Neuronal stem cell (in vitro differentiated cells): Measurements from ENCODE around the gene NLRP3.

Source experiments
- DNase-seq: peaks from one replicate; pipeline ENCODE4 v3.0.0-alpha.2; 2013; ENCODE audit warnings: low spot score
- H2AFZ ChIP-seq: one replicate; pipeline ENCODE4 v1.6.1; 2013; ENCODE audit warnings: mild to moderate bottlenecking, low read length, inconsistent platforms
- H2AK5ac ChIP-seq: 2 replicates; pipeline ENCODE4 v1.6.1; 2013; ENCODE audit warnings: low read depth, mild to moderate bottlenecking, inconsistent platforms, low read length, moderate library complexity, mixed read lengths
- H2BK120ac ChIP-seq: 2 replicates; pipeline ENCODE4 v1.6.1; 2013; ENCODE audit warnings: low read depth, mild to moderate bottlenecking, inconsistent platforms, low read length, moderate library complexity, mixed read lengths
- H2BK12ac ChIP-seq: one replicate; pipeline ENCODE4 v1.6.1; 2013; ENCODE audit warnings: low read length, inconsistent platforms
- H2BK15ac ChIP-seq: 2 replicates; pipeline ENCODE4 v1.6.1; 2013; ENCODE audit warnings: mild to moderate bottlenecking, low read length, inconsistent platforms, mixed read lengths
- H2BK5ac ChIP-seq: one replicate; pipeline ENCODE4 v1.6.1; 2013; ENCODE audit warnings: inconsistent platforms, mild to moderate bottlenecking, low read length, moderate library complexity
- H3K14ac ChIP-seq: one replicate; pipeline ENCODE4 v1.6.1; 2013; ENCODE audit warnings: low read length, inconsistent platforms
- H3K18ac ChIP-seq: 2 replicates; pipeline ENCODE4 v1.6.1; 2013; ENCODE audit warnings: low read length, inconsistent platforms
- H3K23ac ChIP-seq: 2 replicates; pipeline ENCODE4 v1.6.1; 2013; ENCODE audit warnings: low read depth, mild to moderate bottlenecking, mixed read lengths, low read length, inconsistent platforms; ENCODE audit not compliant: poor library complexity
- H3K27ac ChIP-seq: replicated peaks from 3 replicates; pipeline ENCODE4 v1.5.1; 2013; ENCODE audit warnings: low read length, inconsistent platforms
- H3K27me3 ChIP-seq, 3 experiments: 2 replicates each; pipeline ENCODE4 v1.6.1; 2013; ENCODE audit warnings: low read length in 3 of 3, mild to moderate bottlenecking in 2 of 3, inconsistent platforms in 1 of 3, low read depth in 1 of 3, mixed read lengths in 1 of 3, moderate library complexity in 1 of 3; ENCODE audit not compliant: control insufficient read depth in 3 of 3, insufficient read depth in 3 of 3
- H3K36me3 ChIP-seq, 2 donors: replicated peaks in 1 of 2; 2 replicates each; pipeline ENCODE4 v1.6.1; 2013; ENCODE audit warnings: low read length in 2 of 2; ENCODE audit not compliant: control insufficient read depth in 2 of 2, insufficient read depth in 2 of 2
- H3K4ac ChIP-seq: 2 replicates; pipeline ENCODE4 v1.6.1; 2013; ENCODE audit warnings: inconsistent platforms, mild to moderate bottlenecking, low read length, moderate library complexity
- H3K4me1 ChIP-seq, 2 donors: 1 replicate in 1 of 2; 2 replicates in 1 of 2; pipeline ENCODE4 v1.6.1; 2013; ENCODE audit warnings: low read length in 2 of 2, low read depth in 1 of 2; ENCODE audit not compliant: control insufficient read depth in 2 of 2, insufficient read depth in 1 of 2
- H3K4me2 ChIP-seq: one replicate; pipeline ENCODE4 v1.6.1; 2013; ENCODE audit warnings: mild to moderate bottlenecking, low read length, inconsistent platforms; ENCODE audit not compliant: insufficient read depth, poor library complexity, severe bottlenecking
- H3K4me3 ChIP-seq, 2 donors: 2 replicates each; pipeline ENCODE4 v1.5.1; 2013; ENCODE audit warnings: low read length in 2 of 2, mild to moderate bottlenecking in 2 of 2, inconsistent platforms in 1 of 2, moderate library complexity in 1 of 2
- H3K79me1 ChIP-seq: one replicate; pipeline ENCODE4 v1.6.1; 2013; ENCODE audit warnings: low read depth, mild to moderate bottlenecking, inconsistent platforms, low read length, moderate library complexity
- H3K9ac ChIP-seq: one replicate; pipeline ENCODE4 v1.6.1; 2013; ENCODE audit warnings: mild to moderate bottlenecking, low read depth, low read length, inconsistent platforms; ENCODE audit not compliant: poor library complexity
- H3K9me3 ChIP-seq, 2 donors: replicated peaks in 1 of 2; 2 replicates each; pipeline versions ENCODE3 to v1.6.1; 2013; ENCODE audit warnings: low read length in 2 of 2, mild to moderate bottlenecking in 2 of 2, inconsistent platforms in 1 of 2, low read depth in 1 of 2, mixed read lengths in 1 of 2, moderate library complexity in 1 of 2; ENCODE audit not compliant: control insufficient read depth in 2 of 2, insufficient read depth in 1 of 2
- H4K8ac ChIP-seq: one replicate; pipeline ENCODE4 v1.6.1; 2013; ENCODE audit warnings: low read depth, mild to moderate bottlenecking, inconsistent platforms, low read length, moderate library complexity
- H4K91ac ChIP-seq: one replicate; pipeline ENCODE4 v1.6.1; 2013; ENCODE audit warnings: low read length, low read depth, mild to moderate bottlenecking, inconsistent platforms; ENCODE audit not compliant: poor library complexity
- WGBS, 2 donors: extraction: QIAGEN DNeasy Blood & Tissue Kit; methylation state at CpG; one replicate each; pipeline ENCODE4 v1.1.7; 2013; ENCODE audit warnings: missing lambda C conversion rate in 2 of 2, mixed read lengths in 1 of 2; ENCODE audit not compliant: insufficient read length in 2 of 2, insufficient replicate concordance in 1 of 2; ENCODE audit errors: extremely low coverage in 2 of 2; 5-methylcytosine and 5-hydroxymethylcytosine counted together

The NLRP3 gene

DNA sequence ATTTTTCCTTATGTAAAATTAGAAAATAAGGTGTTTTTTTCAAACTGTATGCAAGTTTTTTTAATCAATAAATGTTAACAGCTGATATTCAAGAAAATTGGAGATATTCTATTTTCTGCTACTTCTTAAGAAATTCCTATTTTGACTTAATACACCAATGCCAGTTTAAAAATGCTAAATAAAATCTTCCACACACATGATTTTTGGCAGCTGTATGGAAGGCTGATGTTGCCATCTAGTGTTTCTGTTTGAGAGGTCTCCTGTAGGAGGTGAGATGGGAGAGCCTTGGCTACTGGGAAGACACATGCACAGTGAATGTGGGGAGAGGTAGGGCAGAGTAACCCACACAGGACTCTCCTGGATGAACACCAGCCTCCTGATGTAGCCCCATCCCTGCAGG is 71.1 kb downstream of the NLRP3 start:
- Histone ChIP-seq H3K9me3 (peaks cover 0 to 1% of the 10 kb centered on the region in 2 donors), H3K4me2 (no peak overlapping the region), H2BK120ac (no peak overlapping the region), H3K18ac (no peak overlapping the region), H3K14ac (no peak overlapping the region), H3K4ac (no peak overlapping the region), H2BK15ac (no peak overlapping the region), H4K91ac (no peak overlapping the region), H3K27me3 (no peaks in the 10 kb centered on the region), H3K4me3 (no peak overlapping the region), H2AK5ac (no peak overlapping the region), H3K23ac (no peak overlapping the region), H2AFZ (no peak overlapping the region), H3K4me1 (no peaks in the 10 kb centered on the region), H2BK12ac (no peak overlapping the region), H4K8ac (no peak overlapping the region), H3K9ac (no peak overlapping the region), H2BK5ac (no peak overlapping the region), H3K79me1 (no peaks in the 10 kb centered on the region), H3K36me3 (no peaks in the 10 kb centered on the region), H3K27ac (no peak overlapping the region)
- DNase-seq = peak; percentile 23

DNA sequence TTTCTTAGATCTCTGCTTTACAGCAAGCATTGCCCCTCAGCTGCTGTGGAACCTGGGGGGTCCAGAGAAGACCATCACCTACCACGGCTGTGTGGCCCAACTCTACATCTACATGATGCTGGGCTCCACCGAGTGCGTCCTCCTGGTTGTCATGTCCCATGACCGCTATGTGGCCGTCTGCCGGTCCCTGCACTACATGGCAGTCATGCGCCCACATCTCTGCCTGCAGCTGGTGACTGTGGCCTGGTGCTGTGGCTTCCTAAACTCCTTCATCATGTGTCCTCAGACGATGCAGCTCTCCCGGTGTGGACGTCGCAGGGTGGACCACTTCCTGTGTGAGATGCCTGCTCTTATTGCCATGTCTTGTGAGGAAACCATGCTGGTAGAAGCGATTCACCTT is 75.4 kb downstream of the NLRP3 start:
- Histone ChIP-seq H4K91ac (no peak overlapping the region), H3K9ac (no peak overlapping the region), H2AK5ac (no peak overlapping the region), H3K23ac (no peak overlapping the region), H2BK12ac (no peak overlapping the region), H3K36me3 (no peaks in the 10 kb centered on the region), H3K9me3 (no peaks in the 10 kb centered on the region), H3K79me1 (no peaks in the 10 kb centered on the region), H3K14ac (no peak overlapping the region), H4K8ac (no peak overlapping the region), H3K27ac (no peak overlapping the region), H2BK15ac (no peak overlapping the region), H2BK5ac (no peak overlapping the region), H3K4me2 (no peak overlapping the region), H3K27me3 (no peaks in the 10 kb centered on the region), H3K4ac (no peak overlapping the region), H3K18ac (no peak overlapping the region), H3K4me3 (no peak overlapping the region), H2AFZ (no peak overlapping the region), H3K4me1 (no peaks in the 10 kb centered on the region), H2BK120ac (no peak overlapping the region)
- DNase-seq = no peak
- no CpG with 5 or more reads among the region's 12 CpGs for WGBS, 2 donors

- H2AFZ ChIP-seq = no peak overlapping the region
- H3K18ac ChIP-seq = no peak overlapping the region
- no peak overlapping the region for H4K8ac ChIP-seq
- no peak overlapping the region for H4K91ac ChIP-seq
- no peak overlapping the region for H3K23ac ChIP-seq
- H3K9me3 ChIP-seq = no peaks in the 10 kb centered on the region
- no peak overlapping the region for H2AK5ac ChIP-seq
- no peak overlapping the region for H3K14ac ChIP-seq
- no peaks in the 10 kb centered on the region for H3K79me1 ChIP-seq
- H3K4ac ChIP-seq = no peak overlapping the region
- H3K4me3 ChIP-seq = no peak overlapping the region
- no peak overlapping the region for H3K9ac ChIP-seq
- no CpG with 5 or more reads among the region's 1 CpG for WGBS, 2 donors
- no peaks in the 10 kb centered on the region for H3K36me3 ChIP-seq
- H2BK12ac ChIP-seq = no peak overlapping the region
- no peak for DNase-seq
- no peaks in the 10 kb centered on the region for H3K4me1 ChIP-seq
- no peak overlapping the region for H3K4me2 ChIP-seq
- H2BK15ac ChIP-seq = no peak overlapping the region
- no peak overlapping the region for H3K27ac ChIP-seq
- no peak overlapping the region for H2BK120ac ChIP-seq
- no peak overlapping the region for H2BK5ac ChIP-seq
- no peaks in the 10 kb centered on the region for H3K27me3 ChIP-seq
Measured at GRCh38 chr1:247493106-247493505, 77.1 kb downstream of the NLRP3 start.

- Histone ChIP-seq H3K36me3 (no peaks in the 10 kb centered on the region), H3K9me3 (no peaks in the 10 kb centered on the region), H3K4me2 (no peak overlapping the region), H4K8ac (no peak overlapping the region), H2AFZ (no peak overlapping the region), H2AK5ac (no peak overlapping the region), H3K27me3 (no peaks in the 10 kb centered on the region), H3K4ac (no peak overlapping the region), H2BK15ac (no peak overlapping the region), H3K14ac (no peak overlapping the region), H3K4me1 (no peaks in the 10 kb centered on the region), H2BK12ac (no peak overlapping the region), H2BK120ac (no peak overlapping the region), H3K79me1 (no peaks in the 10 kb centered on the region), H3K9ac (no peak overlapping the region), H4K91ac (no peak overlapping the region), H3K4me3 (no peak overlapping the region), H3K23ac (no peak overlapping the region), H3K18ac (no peak overlapping the region), H3K27ac (no peak overlapping the region), H2BK5ac (no peak overlapping the region)
- no CpG with 5 or more reads among the region's 2 CpGs for WGBS, 2 donors
- no peak for DNase-seq
Measured at GRCh38 chr1:247494767-247495166, 78.8 kb downstream of the NLRP3 start.
